DND-41 (cell line): Measurements from ENCODE around the gene TBXAS1.

Experiments used
- EZH2 ChIP-seq: IDR thresholded peaks from 3 replicates; pipeline ENCODE4 v1.6.1; 2012; ENCODE audit warnings: borderline replicate concordance, low read depth, mild to moderate bottlenecking, moderate library complexity, low read length, inconsistent platforms; ENCODE audit not compliant: severe bottlenecking
- TF ChIP-seq, protein P1 (sequence below): IDR thresholded peaks from 2 replicates; pipeline ENCODE4 v1.5.1; 2012; ENCODE audit warnings: borderline replicate concordance, low read length, moderate library complexity, mild to moderate bottlenecking; ENCODE audit not compliant: poor library complexity, severe bottlenecking; ENCODE audit errors: extremely low read depth

DNA sequence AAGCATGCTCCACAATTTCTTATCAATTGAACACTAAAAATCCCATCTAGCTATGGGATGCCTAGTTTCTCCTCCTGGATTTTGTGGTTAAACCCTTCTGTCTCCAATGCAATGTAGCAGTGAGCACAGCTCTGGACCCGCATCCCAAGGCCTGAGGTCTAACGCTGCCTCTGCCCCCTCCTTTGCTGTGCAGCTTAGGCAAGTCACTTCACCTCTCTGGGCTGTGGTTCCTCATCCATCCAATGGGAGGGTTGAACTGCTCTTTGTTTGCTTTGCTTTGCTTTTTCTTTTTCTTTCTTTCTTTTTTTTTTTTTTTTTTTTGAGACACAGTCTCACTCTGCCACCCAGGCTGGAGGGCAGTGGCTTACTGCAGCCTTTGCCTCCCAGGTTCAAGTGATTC, 164.5 kb downstream of the TBXAS1 start:
- TF ChIP-seq, protein P1, sequence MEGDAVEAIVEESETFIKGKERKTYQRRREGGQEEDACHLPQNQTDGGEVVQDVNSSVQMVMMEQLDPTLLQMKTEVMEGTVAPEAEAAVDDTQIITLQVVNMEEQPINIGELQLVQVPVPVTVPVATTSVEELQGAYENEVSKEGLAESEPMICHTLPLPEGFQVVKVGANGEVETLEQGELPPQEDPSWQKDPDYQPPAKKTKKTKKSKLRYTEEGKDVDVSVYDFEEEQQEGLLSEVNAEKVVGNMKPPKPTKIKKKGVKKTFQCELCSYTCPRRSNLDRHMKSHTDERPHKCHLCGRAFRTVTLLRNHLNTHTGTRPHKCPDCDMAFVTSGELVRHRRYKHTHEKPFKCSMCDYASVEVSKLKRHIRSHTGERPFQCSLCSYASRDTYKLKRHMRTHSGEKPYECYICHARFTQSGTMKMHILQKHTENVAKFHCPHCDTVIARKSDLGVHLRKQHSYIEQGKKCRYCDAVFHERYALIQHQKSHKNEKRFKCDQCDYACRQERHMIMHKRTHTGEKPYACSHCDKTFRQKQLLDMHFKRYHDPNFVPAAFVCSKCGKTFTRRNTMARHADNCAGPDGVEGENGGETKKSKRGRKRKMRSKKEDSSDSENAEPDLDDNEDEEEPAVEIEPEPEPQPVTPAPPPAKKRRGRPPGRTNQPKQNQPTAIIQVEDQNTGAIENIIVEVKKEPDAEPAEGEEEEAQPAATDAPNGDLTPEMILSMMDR: no peak
- no peak for TF ChIP-seq EZH2
